ENCODE measurements around the gene GPR152.

GPR152 gene

DNA sequence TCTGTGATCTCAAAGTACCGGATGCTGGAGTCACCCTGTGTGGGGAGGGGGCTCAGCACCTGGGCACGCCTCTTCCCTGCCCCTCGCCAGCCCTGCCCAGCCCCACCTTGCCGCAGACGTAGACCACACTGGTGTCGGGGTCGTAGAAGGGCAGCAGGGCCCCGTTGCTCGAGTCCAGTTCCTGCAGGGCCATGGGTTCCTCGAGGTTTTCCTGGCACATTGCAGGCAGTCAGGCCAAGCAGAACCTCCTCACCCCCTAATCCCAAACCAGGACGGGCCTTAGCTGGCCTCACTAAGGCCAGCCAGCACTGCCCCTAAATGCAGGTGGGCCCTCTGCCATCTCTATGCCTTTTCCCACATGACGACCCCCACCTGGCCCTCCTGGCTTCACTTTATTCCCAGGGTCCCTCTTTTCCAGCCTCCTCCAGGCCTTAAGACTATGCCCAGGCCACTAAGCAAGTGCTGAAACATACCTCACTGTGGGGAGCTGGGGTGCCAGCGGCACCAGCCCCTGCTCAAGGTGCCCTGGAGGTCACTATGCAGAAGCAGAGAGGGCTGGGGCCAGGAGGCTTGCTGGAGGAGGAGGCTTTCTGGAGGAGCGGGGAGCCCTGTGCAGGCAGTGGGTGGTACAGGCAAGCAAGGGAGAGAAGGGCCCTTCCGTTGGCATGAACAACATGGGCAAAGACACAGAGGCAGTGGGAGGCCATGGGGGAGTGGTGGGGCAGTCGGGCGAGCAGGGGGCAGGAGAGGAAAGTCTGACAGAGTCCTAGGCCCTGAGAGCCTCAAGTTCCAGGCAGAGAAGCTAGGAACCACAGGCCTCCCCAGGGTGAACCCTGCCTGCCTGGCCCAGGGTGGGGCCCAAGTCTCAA, 12.1 kb downstream of the GPR152 start:
- peaks cover 23 to 54% of the 10 kb centered on the region in 2 donors for H3K36me3 ChIP-seq (replicated peaks in 1 of 2; ENCODE audit: control insufficient read depth in 2 of 2, insufficient read depth in 2 of 2, low read length in 2 of 2)
- H3K9ac ChIP-seq (ENCODE audit: low read depth, low read length, poor library complexity): no peak overlapping the region
- no peak overlapping the region for H3K4me2 ChIP-seq (ENCODE audit: insufficient read depth, low read length, poor library complexity, severe bottlenecking)
- peak overlapping the region; percentile 8 for H2AK5ac ChIP-seq (ENCODE audit: low read depth, low read length)
- H3K9me3 ChIP-seq (replicated peaks in 1 of 2; ENCODE audit: control insufficient read depth in 2 of 2, insufficient read depth in 1 of 2, low read depth in 1 of 2, low read length in 2 of 2): no peaks in the 10 kb centered on the region
- no CpG with 5 or more reads among the region's 17 CpGs for WGBS, 2 donors (ENCODE audit: extremely low coverage in 2 of 2, insufficient read length in 2 of 2, insufficient replicate concordance in 1 of 2)
- no peak overlapping the region for H2BK120ac ChIP-seq (ENCODE audit: low read depth, low read length)
- no peak overlapping the region for H3K4ac ChIP-seq (ENCODE audit: low read length)
- H4K8ac ChIP-seq (ENCODE audit: low read depth, low read length): no peak overlapping the region
- no peak overlapping the region for H3K27ac ChIP-seq (replicated peaks; ENCODE audit: low read length)
- H3K14ac ChIP-seq (ENCODE audit: low read length): peak overlapping the region; percentile 71
- no peak overlapping the region for H4K91ac ChIP-seq (ENCODE audit: low read depth, low read length, poor library complexity)
- no peak for DNase-seq (ENCODE audit: low spot score)
- H3K4me3 ChIP-seq (ENCODE audit: low read length in 2 of 2): no peak overlapping the region
- H2BK5ac ChIP-seq (ENCODE audit: low read length): no peak overlapping the region
- no peak overlapping the region for H2BK12ac ChIP-seq (ENCODE audit: low read length)
- H2AFZ ChIP-seq (ENCODE audit: low read length): no peak overlapping the region
- peak overlapping the region; percentile 10 for H3K23ac ChIP-seq (ENCODE audit: low read depth, low read length, poor library complexity)
- H3K27me3 ChIP-seq (ENCODE audit: control insufficient read depth in 3 of 3, insufficient read depth in 3 of 3, low read depth in 1 of 3, low read length in 3 of 3): peaks cover 0 to 3% (median 0%) of the 10 kb centered on the region in 3 experiments
- peaks cover 2 to 3% of the 10 kb centered on the region in 2 donors for H3K4me1 ChIP-seq (ENCODE audit: control insufficient read depth in 2 of 2, insufficient read depth in 1 of 2, low read depth in 1 of 2, low read length in 2 of 2)
- no peak overlapping the region for H2BK15ac ChIP-seq (ENCODE audit: low read length)
- no peak overlapping the region for H3K18ac ChIP-seq (ENCODE audit: low read length)
- peaks cover 7% of the 10 kb centered on the region for H3K79me1 ChIP-seq (ENCODE audit: low read depth, low read length)

DNA sequence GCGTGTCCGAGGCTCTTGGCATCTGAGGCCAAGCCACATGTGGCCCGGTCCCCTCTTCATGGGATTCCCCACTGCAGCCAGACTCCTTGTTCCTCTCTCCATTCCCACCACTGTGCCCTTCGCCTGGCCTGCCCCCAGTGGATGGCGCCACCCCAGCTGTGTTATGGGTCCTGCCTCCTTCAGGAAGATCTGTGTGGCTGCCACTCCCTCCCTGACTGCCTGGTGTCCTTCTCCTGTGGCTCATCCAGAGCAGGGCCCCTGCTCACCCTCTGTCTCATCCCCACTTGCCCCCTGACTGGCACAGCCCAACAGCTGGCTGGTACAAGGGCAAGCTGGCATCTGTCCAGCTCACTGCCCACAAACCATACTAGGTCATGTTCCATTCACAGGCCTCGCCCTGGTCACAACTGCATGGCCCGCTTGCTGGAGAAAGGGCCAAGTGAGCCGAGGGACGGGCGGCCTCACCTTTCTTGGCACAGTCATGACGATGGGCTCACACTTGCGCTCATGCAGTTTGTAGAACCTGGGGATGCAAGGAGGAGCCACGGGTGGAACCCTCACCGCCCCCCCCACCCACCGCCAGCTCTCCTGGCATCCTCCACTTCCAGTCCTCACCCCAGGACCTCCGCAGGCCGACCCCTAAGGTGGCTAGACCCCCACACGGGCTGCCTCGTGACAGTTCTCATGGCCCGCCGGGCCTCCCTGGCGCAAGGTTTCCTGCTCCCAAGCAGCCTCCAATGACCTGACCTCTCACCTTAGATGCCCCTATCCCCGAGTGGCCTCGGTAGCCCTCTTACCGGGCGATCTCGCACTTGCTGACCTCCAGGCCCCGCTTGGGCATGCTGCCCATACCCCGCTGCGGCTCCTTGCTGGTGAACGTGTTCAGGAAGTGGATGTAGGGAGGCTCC, 13.0 kb downstream of the GPR152 start:
- H2AFZ ChIP-seq (ENCODE audit: low read length): no peak overlapping the region
- peaks cover 7% of the 10 kb centered on the region for H3K79me1 ChIP-seq (ENCODE audit: low read depth, low read length)
- H4K91ac ChIP-seq (ENCODE audit: low read depth, low read length, poor library complexity): peak overlapping the region; percentile 72
- H2BK120ac ChIP-seq (ENCODE audit: low read depth, low read length): no peak overlapping the region
- H2AK5ac ChIP-seq (ENCODE audit: low read depth, low read length): no peak overlapping the region
- peak overlapping the region; percentile 31 for H3K14ac ChIP-seq (ENCODE audit: low read length)
- DNase-seq (ENCODE audit: low spot score): no peak
- H3K27ac ChIP-seq (replicated peaks; ENCODE audit: low read length): no peak overlapping the region
- H4K8ac ChIP-seq (ENCODE audit: low read depth, low read length): no peak overlapping the region
- no peak overlapping the region for H3K4ac ChIP-seq (ENCODE audit: low read length)
- peak overlapping the region; percentile 55 for H3K23ac ChIP-seq (ENCODE audit: low read depth, low read length, poor library complexity)
- H2BK12ac ChIP-seq (ENCODE audit: low read length): no peak overlapping the region
- H3K9ac ChIP-seq (ENCODE audit: low read depth, low read length, poor library complexity): peak overlapping the region; percentile 9
- H2BK15ac ChIP-seq (ENCODE audit: low read length): no peak overlapping the region
- no peak overlapping the region for H3K18ac ChIP-seq (ENCODE audit: low read length)
- H3K4me3 ChIP-seq (ENCODE audit: low read length in 2 of 2): peak overlapping the region in 1 of 2 donors; percentile 56
- H3K4me2 ChIP-seq (ENCODE audit: insufficient read depth, low read length, poor library complexity, severe bottlenecking): no peak overlapping the region
- WGBS, 2 donors (ENCODE audit: extremely low coverage in 2 of 2, insufficient read length in 2 of 2, insufficient replicate concordance in 1 of 2): no CpG with 5 or more reads among the region's 31 CpGs
- H3K4me1 ChIP-seq (ENCODE audit: control insufficient read depth in 2 of 2, insufficient read depth in 1 of 2, low read depth in 1 of 2, low read length in 2 of 2): peaks cover 2 to 3% of the 10 kb centered on the region in 2 donors
- no peak overlapping the region for H2BK5ac ChIP-seq (ENCODE audit: low read length)
- no peaks in the 10 kb centered on the region for H3K9me3 ChIP-seq (replicated peaks in 1 of 2; ENCODE audit: control insufficient read depth in 2 of 2, insufficient read depth in 1 of 2, low read depth in 1 of 2, low read length in 2 of 2)
- H3K36me3 ChIP-seq (replicated peaks in 1 of 2; ENCODE audit: control insufficient read depth in 2 of 2, insufficient read depth in 2 of 2, low read length in 2 of 2): peaks cover 26 to 61% of the 10 kb centered on the region in 2 donors
- peaks cover 0 to 3% (median 0%) of the 10 kb centered on the region in 3 experiments for H3K27me3 ChIP-seq (ENCODE audit: control insufficient read depth in 3 of 3, insufficient read depth in 3 of 3, low read depth in 1 of 3, low read length in 3 of 3)

DNA sequence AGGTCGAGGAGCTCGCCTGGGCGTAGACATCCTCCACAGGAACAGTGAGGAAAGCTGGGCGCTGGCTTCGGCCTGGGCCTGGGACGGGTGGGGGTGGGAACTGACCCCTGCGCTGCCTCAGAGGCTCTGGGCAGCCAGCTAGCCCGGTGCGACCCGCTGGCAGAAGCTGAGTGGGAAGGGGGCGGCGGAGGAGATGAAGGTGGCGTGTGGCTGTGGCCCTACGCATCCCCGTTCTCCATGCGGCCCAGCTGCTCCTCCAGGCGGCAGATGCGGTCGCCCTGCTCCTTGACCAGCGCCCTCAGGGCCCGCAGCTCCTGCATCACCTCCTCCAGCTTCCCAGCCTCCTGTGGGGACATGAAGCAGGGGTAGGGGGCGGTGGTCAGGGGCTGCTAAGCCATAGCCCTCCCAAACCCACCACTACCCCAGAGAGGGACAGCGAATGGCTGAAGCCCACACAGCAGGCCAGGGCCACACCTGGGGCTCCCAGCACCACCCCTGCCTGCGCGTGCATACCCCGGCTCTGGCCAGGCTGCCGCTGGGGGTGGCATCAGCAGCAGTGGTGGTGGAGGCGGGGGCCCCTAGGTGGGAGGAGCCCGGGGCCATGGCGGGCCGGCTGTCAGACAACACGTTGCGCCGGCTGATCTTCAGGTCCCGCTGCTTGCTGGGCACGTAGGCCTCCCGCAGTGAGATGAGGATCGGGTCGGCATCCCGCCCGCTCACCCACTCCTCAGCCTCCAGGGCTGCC, 14.2 kb downstream of the GPR152 start:
- Histone ChIP-seq H3K4me1 (ENCODE audit: control insufficient read depth in 2 of 2, insufficient read depth in 1 of 2, low read depth in 1 of 2, low read length in 2 of 2) (peaks cover 2 to 3% of the 10 kb centered on the region in 2 donors), H3K9me3 (replicated peaks in 1 of 2; ENCODE audit: control insufficient read depth in 2 of 2, insufficient read depth in 1 of 2, low read depth in 1 of 2, low read length in 2 of 2) (no peaks in the 10 kb centered on the region), H3K23ac (ENCODE audit: low read depth, low read length, poor library complexity) (peak overlapping the region; percentile 65), H3K27ac (replicated peaks; ENCODE audit: low read length) (no peak overlapping the region), H3K4me3 (ENCODE audit: low read length in 2 of 2) (no peak overlapping the region), H2BK5ac (ENCODE audit: low read length) (no peak overlapping the region), H2BK15ac (ENCODE audit: low read length) (no peak overlapping the region), H3K18ac (ENCODE audit: low read length) (no peak overlapping the region), H3K14ac (ENCODE audit: low read length) (no peak overlapping the region), H3K79me1 (ENCODE audit: low read depth, low read length) (peaks cover 7% of the 10 kb centered on the region), H3K36me3 (replicated peaks in 1 of 2; ENCODE audit: control insufficient read depth in 2 of 2, insufficient read depth in 2 of 2, low read length in 2 of 2) (peaks cover 37 to 73% of the 10 kb centered on the region in 2 donors), H2AK5ac (ENCODE audit: low read depth, low read length) (no peak overlapping the region), H3K4me2 (ENCODE audit: insufficient read depth, low read length, poor library complexity, severe bottlenecking) (no peak overlapping the region), H4K91ac (ENCODE audit: low read depth, low read length, poor library complexity) (no peak overlapping the region), H3K27me3 (ENCODE audit: control insufficient read depth in 3 of 3, insufficient read depth in 3 of 3, low read depth in 1 of 3, low read length in 3 of 3) (peaks cover 0 to 3% (median 0%) of the 10 kb centered on the region in 3 experiments), H2BK120ac (ENCODE audit: low read depth, low read length) (no peak overlapping the region), H3K4ac (ENCODE audit: low read length) (no peak overlapping the region), H2AFZ (ENCODE audit: low read length) (no peak overlapping the region), H4K8ac (ENCODE audit: low read depth, low read length) (peak overlapping the region; percentile 43), H2BK12ac (ENCODE audit: low read length) (no peak overlapping the region), H3K9ac (ENCODE audit: low read depth, low read length, poor library complexity) (no peak overlapping the region)
- no peak for DNase-seq (ENCODE audit: low spot score)
- WGBS, 2 donors (ENCODE audit: extremely low coverage in 2 of 2, insufficient read length in 2 of 2, insufficient replicate concordance in 1 of 2): no CpG with 5 or more reads among the region's 41 CpGs
